HG03039 (cell line): Measurements from ENCODE around the gene HASPIN.

Source experiments
- ATAC-seq: cut with Tn5 transposase; IDR thresholded peaks from one replicate; pipeline ENCODE4 v1.9.1; 2021; ENCODE audit warnings: mild to moderate bottlenecking, moderate library complexity; ENCODE audit not compliant: unreplicated experiment

The HASPIN gene

DNA sequence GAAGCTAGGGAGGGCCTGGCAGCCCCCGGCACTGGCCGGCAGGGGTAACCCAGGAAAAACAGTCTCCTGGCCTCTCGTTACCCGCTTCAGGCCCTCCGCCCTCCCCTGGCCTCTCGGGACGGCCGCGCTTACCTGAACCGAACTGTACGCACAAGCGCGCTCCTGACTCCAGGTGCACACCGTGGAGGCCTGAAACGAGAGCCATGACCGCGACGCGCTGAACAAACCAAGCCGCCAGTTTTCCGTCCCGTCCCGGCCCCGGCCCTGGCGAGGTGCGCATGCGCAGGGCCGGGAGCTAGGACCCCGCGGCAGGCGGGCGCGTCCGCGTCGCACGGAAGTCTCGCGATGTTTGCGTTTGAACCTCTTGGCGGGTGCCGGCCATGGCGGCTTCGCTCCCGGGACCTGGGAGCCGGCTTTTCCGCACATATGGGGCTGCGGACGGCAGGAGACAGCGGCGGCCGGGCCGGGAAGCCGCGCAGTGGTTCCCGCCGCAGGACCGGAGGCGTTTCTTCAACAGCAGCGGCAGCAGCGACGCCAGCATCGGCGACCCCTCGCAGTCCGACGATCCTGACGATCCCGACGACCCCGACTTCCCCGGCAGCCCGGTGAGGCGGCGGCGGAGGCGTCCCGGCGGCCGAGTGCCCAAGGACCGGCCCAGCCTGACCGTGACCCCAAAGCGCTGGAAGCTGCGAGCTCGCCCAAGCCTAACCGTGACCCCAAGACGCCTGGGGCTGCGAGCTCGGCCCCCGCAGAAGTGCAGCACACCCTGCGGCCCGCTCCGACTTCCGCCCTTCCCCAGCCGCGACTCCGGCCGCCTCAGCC, at the start of gene HASPIN:
HASPIN (plus strand) TSS at position 348 of the 822 bp plus-strand sequence; CDS start at position 381, 33 bp downstream.
- ATAC-seq: peak; percentile 74

DNA sequence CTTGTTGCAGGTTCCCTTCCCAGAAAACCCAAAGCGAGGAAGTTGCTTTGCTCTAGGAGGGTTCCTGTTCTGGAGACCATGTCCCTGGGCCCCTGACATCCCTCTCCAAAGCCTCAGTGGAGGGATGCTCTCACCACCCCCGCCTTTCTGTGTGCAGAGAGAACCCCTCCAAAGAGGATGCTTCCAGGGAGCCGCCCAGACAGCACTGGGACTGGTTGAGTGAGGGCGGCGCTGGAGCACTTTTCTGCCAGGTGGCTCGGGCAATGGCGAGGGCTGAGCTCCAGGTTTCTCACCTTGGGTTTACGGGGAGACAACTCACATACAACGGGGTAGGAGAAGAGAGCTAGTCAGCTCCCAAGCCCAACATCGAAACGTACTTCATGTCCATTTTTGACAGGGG, 47.8 kb upstream of the HASPIN start:
- ATAC-seq: no peak

DNA sequence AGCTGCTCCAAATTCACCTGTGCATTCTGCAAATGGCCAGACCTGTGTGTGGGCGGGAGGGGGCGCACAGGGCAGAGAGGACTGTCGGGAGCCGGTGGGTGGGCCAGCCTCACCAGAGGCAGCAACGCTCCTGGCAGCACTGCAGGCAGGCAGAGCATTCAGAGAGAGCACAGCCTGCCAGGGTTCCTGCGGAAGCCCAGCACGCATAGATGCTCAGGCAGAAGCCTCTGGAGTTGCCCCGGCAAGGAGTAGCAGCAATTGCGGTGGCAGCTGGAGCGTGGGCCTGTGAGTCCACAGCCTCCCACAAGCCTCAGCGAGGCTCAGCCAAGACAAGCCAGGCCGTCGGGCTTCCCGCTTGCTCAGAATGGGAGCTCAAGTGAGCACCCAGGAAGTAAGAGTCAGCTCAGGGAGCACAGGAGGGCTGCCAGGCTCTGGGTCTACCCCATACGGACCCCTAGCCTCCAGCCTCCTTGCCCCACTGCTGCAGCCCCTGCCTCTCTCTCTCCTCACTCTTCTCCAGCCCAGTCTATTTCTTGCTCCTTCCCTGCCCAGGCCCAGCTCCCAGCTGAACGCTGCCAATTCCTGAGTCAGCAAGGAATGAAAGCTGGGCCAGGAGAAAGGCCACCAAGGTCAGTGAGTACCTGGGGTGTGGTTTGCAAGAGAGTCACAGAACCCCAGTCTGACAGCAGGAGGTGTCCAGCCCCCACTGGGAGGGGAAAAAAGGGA, 45.4 kb upstream of the HASPIN start:
- ATAC-seq: no peak

DNA sequence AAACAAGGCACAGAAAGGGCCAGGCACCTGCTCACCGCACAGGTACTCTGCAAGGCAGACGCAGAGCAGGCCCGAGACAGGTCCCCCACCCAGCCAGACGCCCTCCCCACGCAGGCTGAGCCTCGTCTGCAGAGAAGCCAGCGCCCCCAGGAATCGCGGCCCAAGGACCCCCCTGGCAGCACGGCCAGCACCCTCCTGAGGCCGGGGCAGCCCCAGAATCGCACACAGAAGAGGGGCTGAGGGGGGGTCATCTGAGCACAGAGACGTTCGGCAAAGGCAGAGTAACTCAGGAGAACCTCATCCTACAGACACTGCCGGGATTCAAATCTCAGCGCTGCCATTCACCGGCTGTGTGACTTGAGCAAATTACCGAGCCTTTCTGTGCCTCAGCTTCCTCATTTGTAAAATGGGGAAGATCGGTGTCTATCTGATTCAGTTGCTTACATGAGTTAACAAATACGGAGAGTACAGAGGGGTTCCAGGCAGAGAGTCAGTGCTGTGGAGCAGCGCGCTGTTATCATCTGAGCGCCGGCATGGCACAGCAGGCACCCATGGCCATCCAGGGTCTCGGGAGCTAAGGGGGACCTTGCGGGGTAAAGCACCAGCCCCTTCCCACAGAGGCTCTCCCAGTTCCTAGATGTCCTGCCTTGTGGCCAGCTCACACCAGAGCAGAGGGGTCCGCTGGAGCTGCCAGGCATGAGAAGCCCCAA, 44.7 kb upstream of the HASPIN start:
- ATAC-seq: no peak

DNA sequence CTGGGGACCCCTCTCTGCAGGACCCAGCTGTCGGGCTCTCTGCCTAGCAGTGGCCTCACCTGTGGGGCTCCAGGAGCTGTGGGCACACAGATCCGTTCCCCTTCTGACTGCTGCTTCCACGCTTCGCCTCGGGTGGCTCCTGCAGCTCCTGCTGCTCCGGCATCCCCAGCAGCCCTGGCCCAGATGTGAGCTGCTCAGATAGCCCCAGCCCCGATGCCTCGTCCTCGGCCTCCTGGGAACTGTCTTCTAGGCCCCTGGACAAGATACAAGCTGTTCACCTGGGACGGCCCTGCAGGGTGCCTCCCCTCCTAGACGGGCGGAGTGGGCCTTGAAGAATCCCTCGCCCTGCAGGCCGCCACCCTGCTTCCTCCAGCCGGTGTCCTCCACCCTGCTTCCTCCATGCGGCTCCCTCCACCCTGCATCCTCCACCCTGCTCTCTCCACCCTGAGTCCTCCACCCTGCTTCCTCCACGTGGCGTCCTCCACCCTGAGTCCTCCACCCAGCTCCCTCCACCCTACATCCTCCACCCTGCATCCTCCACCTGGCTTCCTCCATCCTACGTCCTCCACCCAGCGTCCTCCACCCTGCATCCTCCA, 44.1 kb upstream of the HASPIN start:
- no peak for ATAC-seq

DNA sequence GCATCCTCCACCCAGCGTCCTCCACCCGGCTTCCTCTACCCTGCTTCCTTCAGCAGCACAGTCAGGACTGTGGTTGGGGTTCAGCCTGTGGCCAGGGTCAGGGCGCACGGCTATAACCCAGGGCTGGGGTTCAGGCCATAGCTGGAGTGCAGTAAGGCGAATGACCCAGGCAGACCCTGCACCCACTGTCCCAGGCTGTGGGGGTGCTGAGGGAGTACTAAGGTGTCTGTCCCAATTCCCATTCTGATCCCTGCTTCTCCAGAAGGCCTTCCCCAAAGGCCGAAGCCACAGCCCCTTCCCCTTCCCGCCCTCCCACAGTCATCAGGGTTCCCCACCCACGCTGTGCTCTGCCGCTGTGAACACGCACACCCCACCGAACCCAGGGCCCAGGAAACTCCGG, 42.6 kb upstream of the HASPIN start:
- ATAC-seq: no peak

DNA sequence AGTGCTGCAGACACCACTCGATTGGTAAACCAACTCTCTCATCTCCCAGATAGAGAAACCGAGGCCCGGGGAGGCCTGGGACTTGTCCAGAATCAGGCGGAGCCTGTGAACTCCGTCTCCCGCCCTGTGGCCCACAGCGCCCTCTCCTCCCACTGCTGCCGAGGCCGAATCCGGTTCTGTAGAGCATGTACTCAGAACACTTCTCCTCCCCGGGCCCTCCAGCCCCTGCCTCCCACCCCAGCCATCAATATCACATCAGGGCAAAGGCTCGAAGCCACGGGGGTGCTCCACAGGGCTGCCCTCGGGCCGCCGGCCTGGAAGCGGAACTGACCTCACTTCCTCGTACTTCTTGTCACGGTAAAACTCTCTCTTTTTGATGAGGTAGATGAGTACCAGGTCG, 42.1 kb upstream of the HASPIN start:
- ATAC-seq: no peak

DNA sequence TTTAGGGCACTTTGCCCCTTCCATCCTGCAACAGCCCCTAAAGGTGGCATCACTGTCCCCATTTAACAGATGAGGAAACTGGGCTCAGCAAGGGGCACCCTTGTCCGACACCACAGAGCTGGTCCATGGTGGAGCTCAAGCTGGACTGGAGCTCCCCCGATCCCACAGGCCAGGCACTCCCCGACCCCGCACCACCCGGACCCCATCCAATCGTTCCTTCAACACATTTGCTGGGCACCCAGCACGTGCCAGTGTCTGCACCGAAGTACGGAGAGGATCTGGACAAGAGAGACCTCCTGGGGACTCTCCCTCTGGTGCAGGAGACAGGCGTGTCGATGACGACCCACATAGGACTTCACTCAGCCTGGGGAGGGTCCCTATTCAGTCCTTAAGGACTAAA, 41.7 kb upstream of the HASPIN start:
- ATAC-seq: no peak

DNA sequence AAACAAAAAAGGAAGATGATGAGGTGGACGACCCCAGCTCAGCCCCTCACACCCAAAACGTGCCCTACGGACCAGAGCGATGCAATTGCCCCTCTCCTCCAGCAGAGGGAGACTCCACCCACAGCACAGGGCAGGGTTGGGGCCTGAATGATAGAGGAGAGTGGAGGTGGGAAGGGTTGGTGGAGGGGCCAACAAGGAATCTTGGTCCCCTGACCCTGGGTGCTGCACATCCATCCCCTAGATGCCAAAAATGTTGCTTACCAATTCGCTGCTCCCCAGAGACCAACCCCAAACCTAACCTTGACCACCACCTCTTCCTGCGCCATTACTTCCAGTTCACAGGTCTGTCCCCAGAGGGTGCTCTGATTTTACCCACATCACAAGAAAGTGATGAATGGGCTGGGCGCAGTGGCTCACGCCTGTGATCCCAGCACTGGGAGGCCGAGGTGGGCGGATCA, 40.6 kb upstream of the HASPIN start:
- no peak for ATAC-seq

DNA sequence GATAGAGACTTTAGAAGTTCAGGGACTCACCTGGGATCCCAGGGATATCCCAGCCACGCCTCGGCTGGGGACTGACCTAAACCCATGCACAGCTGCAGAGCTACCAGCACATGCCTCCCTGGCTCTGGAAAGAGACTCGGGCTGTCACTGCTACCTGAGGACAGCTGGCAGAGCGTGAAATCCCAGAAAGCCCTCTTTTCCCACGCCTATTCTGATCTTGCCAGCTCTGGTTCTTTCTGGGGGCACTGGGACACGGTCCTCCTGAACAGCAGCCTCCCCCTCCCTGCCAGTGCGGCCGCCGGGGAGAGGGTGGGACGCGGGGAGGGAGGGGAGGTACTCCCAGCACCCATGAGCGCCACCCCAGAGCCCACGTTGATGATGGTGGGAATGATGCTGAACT, 38.5 kb upstream of the HASPIN start:
- ATAC-seq: no peak

DNA sequence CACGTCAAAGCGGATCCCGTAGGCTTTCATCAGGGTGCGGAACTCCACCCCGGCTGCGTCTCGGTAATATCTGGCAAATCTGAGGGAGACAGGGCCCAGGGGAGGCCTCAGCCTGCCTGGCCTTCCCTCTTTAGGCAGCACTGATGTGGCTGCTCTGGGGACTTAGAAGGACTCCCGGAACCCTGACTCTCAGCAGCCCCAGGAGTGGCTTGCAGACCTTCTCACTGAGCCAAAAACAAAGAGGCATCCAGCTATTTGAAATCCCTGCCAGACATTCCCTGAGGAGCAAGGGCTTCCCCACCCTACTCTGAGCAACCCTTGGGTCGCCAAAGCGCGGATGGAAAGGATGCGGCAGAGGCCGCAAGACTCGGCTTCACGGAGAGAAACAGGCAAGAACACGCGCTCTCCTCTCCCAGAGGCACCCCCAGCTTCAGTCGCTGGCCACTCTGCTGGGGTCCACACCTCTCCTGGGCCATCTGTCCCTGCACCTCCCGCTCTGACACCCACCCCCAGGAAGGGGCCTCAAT, 35.6 kb upstream of the HASPIN start:
- ATAC-seq: no peak

DNA sequence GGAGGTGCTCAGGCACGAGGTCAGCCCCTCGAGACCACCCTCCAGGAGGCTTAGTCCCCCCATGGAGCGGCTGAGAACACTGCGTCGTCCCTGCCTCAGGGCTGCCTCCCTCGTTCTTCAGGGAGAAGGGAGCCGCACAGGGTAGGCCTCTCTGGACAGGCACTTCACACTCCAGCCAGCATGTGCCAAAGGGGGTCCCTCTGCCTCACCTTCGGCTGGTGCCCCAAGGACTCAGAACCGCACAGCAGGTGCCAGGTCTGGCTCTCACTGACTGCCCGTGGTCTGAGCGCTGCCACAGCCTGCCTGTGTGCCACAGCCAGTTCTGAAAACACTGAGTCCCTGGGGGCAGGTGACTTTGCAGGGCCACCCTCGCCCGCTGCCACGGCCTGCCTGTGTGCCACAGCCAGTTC, 34.8 kb upstream of the HASPIN start:
- ATAC-seq: no peak

DNA sequence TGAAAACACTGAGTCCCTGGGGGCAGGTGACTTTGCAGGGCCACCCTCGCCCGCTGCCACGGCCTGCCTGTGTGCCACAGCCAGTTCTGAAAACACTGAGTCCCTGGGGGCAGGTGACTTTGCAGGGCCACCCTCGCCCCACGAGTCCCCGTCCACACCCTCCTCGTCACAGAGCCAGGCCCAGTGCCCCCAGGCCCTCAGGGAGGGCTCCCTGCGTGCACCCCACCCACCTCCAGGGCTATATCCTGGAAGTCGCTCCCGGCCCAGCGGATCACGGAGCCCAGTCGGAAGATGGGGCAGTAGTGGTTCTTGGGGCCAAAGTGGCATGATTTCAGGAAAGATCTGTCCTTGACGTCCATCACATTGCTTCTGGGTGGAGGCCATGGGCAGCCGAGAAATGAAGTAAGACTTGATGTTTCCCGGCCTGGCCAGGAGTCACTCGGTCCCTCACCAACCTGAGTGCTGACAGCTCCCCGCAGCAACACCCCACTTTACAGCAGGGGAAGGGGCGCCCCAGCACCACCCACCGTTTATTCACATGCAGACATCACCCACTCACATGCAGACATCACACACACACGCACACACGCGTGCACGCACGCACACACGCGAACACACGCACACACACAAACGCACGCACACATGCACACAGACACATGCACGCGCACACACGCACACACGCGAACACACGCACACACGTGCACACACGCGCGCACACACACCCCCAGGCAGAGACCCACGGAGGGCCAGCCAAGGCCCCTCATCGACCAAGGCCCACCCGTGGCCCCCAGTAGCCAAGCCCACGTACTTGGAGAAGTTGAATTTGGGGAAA, 34.2 kb upstream of the HASPIN start:
- no peak for ATAC-seq

DNA sequence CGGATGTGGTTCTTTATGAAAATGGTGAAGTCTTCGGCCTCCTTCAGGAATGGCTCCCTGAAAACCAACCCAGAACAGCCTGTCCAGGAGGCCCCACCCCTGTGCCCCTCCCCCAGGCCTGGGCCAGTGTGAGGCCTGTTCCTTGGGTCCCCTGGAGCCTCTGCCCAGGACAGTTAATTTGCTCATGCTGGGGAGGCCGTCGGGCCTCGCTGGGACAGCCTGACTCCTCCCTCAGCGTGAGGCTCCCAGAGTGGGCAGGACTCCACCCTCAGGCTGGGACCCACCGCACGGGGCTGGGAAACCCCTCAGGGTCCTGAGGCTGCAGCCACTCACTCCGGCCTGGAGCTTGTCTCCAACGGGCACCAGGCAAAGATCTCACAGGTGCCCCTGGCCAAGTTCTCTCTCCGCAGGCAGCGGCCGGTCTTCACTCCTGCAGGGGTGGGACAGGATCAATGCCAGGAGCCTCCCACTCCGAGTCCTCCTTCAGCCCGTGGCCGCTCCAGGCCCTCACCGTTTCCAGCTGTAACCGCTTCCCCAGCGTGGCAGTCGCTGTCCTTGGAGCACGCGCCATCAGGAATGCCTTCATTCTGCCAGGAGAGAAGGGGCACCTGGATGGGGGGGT, 33.5 kb upstream of the HASPIN start:
- ATAC-seq: no peak

DNA sequence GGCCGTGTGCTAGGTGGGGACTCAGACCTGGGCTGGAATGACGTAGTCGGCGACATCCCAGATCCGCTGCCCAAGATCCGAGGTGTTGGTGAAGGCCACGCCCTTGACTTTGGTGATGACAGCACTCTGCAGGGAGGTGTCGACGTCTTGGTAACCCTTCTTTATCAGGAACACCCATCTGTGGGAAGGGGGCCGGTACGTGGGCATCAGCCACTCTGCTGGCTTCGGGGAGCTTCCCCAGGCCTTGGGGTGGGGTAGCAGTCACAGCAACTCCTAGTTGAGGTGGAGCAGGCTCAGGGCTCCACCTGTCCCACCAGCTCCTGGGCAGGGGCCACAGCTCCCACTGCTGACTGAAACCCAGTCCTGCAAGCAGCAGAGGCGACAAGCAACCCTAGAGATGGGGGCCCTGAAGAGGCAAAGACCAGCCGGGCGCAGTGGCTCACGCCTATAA, 32.1 kb upstream of the HASPIN start:
- ATAC-seq: no peak

DNA sequence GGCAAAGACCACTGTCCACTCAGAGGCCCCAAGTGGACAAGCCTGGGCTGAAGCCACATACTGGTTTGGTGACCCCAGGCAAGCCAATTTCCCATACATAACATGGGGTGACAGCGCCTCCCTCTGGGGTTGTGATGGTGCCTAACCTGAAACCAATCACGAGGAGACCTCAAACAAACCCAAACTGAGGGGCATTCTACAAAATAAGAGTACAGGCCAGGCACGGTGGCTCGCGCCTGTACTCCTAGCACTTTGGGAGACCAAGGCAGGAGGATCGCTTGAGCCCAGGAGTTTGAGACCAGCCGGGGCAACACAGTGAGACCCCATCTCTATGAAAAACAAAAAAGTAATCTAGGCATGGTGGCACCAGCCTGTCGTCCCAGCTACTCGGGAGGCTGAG, 31.4 kb upstream of the HASPIN start:
- no peak for ATAC-seq

DNA sequence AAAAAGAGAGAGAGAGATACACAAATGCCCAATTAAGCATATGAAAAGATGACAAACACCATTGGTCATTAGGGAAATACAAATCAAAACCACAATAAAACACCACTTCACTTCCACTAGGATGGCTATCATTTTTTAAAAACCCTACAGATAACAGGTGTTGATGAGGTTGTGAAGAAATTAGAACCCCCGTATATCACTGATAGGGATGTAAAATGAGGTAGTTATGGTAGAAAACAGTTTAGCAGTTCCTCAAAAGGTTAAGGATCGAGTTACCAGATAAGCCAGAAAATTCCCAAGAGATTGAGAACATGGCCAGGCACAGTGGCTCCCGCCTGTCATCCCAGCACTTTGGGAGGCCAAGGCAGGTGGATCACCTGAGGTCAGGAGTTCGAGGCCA, 30.6 kb upstream of the HASPIN start:
- ATAC-seq: no peak

DNA sequence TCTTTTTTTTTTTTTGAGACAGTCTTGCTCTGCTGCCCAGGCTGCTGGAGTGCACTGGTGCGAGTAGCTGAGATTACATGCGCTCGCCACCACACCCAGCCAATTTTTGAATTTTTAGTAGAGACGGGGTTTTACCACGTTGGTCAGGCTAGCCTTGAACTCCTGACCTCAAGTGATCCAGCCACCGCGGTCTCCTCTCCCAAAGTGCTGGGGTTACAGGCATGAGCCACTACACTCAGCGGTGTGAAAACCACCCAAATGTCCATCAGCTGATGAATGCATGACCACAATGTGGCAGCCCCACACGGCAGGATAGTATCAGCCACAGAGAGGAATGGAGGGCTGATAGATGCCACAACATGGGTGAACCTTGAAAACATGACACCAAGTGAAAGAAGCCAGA, 29.9 kb upstream of the HASPIN start:
- ATAC-seq: no peak

DNA sequence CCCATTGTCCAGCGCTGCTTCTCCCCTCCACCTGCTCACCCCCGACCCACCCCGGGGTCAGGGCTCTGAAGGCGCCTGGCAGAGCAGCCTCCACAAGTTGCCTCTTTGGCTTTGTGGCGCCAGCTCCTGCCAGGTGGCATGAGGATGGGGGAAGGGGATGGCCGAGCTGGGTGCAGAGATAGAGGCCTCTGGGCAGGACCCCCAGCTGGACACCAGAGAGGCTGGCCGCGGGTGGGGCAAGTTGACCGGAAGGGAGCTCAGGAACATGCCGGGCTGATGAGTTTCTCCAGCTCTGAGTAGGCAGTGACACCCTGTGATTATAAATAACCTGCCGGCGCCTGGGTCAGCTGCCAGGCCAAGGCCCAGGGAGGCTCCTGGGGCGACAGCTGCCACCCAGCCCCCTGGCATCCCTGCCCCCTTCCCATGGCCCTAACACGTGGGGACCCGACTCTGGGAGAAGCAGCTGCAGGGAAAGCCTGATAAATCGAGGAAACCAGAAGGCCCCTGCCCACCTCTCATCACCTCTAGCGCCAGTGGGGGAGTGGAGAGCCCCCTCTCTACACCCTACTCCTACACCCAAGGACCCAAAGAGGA, 28.5 kb upstream of the HASPIN start:
- no peak for ATAC-seq
